ENCODE measurements around the gene LIMA1.
A peak's percentile ranks its signal among the peaks of the same experiment; 100 is the strongest.

LIMA1 gene

DNA sequence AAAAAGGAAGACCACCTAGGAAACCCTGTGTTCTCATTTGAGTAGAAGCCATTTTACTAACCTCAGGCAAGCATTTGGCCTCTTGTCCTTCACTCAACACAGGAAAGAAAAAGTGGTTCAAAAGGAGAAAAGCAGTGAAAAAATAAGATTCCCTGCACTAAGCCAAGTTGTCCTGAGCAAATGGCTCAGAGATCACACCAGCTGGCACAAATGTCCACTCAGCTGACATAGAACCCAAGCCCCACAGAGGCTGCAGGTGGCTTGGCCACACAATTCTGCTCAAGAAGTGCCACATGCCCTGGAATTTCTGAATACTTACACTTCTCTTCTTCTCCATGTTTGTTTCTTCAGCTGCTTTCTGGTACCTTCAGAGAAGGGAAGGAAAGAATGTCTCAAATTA is 52.0 kb downstream of the LIMA1 start:
- H3K27me3 ChIP-seq (ENCODE audit: insufficient read depth, low read depth, severe bottlenecking), result no peaks in the 10 kb centered on the region
- H3K9me3 ChIP-seq (ENCODE audit: severe bottlenecking), result no peaks in the 10 kb centered on the region
- no peak overlapping the region for H3K27ac ChIP-seq
- TF ChIP-seq, protein P1, sequence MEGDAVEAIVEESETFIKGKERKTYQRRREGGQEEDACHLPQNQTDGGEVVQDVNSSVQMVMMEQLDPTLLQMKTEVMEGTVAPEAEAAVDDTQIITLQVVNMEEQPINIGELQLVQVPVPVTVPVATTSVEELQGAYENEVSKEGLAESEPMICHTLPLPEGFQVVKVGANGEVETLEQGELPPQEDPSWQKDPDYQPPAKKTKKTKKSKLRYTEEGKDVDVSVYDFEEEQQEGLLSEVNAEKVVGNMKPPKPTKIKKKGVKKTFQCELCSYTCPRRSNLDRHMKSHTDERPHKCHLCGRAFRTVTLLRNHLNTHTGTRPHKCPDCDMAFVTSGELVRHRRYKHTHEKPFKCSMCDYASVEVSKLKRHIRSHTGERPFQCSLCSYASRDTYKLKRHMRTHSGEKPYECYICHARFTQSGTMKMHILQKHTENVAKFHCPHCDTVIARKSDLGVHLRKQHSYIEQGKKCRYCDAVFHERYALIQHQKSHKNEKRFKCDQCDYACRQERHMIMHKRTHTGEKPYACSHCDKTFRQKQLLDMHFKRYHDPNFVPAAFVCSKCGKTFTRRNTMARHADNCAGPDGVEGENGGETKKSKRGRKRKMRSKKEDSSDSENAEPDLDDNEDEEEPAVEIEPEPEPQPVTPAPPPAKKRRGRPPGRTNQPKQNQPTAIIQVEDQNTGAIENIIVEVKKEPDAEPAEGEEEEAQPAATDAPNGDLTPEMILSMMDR (IDR thresholded peaks at IDR 0.05; ENCODE audit: low read depth, low read length), result no peak
- no peak for DNase-seq
- H3K36me3 ChIP-seq, result peaks cover 15% of the 10 kb centered on the region
- no peak overlapping the region for H3K4me3 ChIP-seq (ENCODE audit: low read depth, low read length)

DNA sequence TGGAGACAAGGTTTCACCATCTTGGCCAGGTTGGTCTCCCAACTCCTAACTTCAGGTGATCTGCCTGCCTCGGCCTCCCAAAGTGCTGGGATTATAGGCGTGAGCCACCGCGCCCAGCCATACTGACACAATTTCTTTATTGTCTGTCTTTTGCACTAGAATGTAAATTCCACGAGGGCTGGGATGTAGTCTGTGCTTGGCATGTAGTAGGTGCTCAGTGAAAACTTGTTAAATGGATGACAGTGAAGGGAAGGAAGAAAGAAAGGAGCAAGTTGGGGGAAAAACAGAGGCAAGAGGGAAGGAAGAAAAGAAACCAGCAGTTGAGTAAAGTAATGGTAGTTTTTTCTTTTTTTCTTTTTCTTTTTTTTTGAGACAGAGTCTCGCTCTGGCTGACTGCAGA is 53.1 kb downstream of the LIMA1 start:
- Histone ChIP-seq H3K9me3 (ENCODE audit: severe bottlenecking) (no peaks in the 10 kb centered on the region), H3K27ac (no peak overlapping the region), H3K27me3 (ENCODE audit: insufficient read depth, low read depth, severe bottlenecking) (no peaks in the 10 kb centered on the region), H3K4me3 (ENCODE audit: low read depth, low read length) (no peak overlapping the region), H3K36me3 (peaks cover 7% of the 10 kb centered on the region)
- no peak for DNase-seq
- TF ChIP-seq, protein P1 (IDR thresholded peaks at IDR 0.05; ENCODE audit: low read depth, low read length), result no peak

DNA sequence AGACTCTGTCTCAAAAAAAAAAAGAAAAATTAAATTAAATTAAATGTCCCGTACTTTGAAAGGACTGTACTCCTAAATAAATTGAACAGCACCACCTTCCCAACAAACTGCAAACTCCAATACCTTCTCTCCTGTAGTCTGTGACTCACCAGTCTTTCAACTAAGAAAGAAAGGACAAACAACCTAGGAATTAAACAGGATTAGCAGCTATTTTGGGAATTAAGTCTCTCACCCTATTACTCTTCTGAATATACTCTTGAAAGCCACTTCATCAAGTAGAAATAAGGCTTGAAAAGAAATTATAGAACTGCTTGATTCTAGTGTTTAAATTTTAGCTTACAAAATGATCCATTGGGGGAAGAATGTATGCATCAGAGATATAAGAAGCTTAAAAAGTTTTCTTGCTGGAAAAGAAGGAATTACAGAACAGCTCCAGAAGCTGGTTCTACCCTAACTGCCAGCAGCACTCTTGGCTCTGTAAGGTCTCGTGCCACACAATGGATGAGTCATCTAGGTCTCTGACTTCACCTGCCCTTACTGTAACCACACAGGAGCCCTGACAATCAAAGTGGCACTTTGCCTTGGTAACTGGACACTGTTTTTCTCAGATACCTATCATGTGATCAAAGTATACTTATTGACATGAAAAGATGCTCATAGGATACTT is 59.2 kb downstream of the LIMA1 start:
- Histone ChIP-seq H3K36me3 (peaks cover 10% of the 10 kb centered on the region), H3K27me3 (ENCODE audit: insufficient read depth, low read depth, severe bottlenecking) (no peaks in the 10 kb centered on the region), H3K9me3 (ENCODE audit: severe bottlenecking) (no peaks in the 10 kb centered on the region), H3K4me3 (ENCODE audit: low read depth, low read length) (no peak overlapping the region), H3K27ac (peak overlapping the region; percentile 63)
- TF ChIP-seq, protein P1 (IDR thresholded peaks at IDR 0.05; ENCODE audit: low read depth, low read length), result no peak
- DNase-seq, result peak; percentile 41

DNA sequence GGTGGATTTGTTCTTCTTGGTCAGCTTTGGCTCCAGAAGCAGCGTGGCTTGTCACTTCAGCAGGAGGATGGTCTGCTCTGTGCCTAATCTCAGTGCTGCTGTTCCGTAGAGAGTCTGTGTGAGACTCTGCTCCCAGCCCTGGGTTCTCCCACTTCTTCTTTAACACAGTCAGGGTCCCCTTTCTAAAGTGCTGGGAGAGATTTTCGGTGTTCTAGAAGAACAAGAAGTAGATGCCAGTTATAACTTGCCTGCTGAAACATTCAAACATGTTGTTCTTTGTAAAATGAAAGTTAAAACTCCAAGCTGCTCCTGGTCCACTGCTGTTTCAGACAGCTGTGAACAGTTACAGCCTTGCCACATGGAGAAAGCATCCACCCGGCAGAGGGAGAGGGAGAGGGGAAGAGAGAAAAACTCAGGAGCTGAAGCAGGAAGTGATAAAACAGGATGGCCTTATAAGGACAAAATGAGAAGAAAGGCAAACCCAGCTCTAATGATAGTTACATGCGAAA is 61.0 kb downstream of the LIMA1 start:
- Histone ChIP-seq H3K27ac (peak overlapping the region; percentile 61), H3K27me3 (ENCODE audit: insufficient read depth, low read depth, severe bottlenecking) (no peaks in the 10 kb centered on the region), H3K9me3 (ENCODE audit: severe bottlenecking) (no peaks in the 10 kb centered on the region), H3K4me3 (ENCODE audit: low read depth, low read length) (no peak overlapping the region), H3K36me3 (peaks cover 17% of the 10 kb centered on the region)
- TF ChIP-seq, protein P1 (IDR thresholded peaks at IDR 0.05; ENCODE audit: low read depth, low read length), result no peak
- DNase-seq, result peak; percentile 43

DNA sequence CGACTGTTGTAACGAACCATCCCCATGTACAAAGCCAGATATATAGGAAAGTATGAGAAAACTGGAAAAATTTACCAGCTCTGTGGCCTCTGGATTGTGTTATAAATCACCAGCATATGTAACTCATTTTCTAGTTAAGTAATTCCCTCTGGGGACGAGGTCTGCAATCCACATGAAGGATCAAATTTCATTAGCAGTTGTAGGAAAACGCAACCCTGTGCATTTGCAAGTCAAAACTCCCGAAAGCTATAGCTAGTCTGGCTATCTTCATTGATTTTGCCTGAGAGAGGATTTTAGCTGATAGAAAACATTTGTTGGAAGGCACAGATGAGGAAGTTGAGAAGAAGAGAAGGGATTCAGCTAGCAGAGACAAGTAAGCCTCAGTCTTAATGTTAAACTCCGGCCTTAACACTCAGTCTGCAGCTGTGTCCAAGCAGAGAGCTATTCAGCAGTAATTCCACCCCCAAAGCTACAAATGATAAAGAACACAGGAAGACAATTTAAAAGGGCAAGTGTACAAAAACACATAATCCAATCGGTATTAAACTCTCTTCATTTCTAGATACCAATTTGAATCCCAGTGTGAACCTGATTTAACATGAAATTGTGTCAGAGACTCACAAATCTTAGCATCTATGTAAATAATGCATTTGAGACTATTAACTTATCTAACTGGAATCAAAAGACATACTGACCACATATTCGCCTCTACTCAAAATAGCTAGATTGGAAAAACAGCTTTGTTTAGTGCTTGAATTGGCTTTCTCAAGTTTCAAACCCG is 61.9 kb downstream of the LIMA1 start:
- DNase-seq, result peak; percentile 16
- H3K9me3 ChIP-seq (ENCODE audit: severe bottlenecking), result no peaks in the 10 kb centered on the region

More for the DNA sequence above, 61.9 kb downstream of the LIMA1 start:
- H3K36me3 ChIP-seq, result peaks cover 17% of the 10 kb centered on the region
- TF ChIP-seq, protein P1 (IDR thresholded peaks at IDR 0.05; ENCODE audit: low read depth, low read length), result no peak
- H3K27me3 ChIP-seq (ENCODE audit: insufficient read depth, low read depth, severe bottlenecking), result no peaks in the 10 kb centered on the region
- H3K27ac ChIP-seq, result peak overlapping the region; percentile 61
- peak overlapping the region; percentile 24 for H3K4me3 ChIP-seq (ENCODE audit: low read depth, low read length)

All from WERI-Rb-1 (cell line).